ENCODE measurements around the gene CACNB1. TPM values are rescaled to one million over a fixed set of nuclear protein-coding genes. Genes with fewer than 3 reads are reported as not detected.

The CACNB1 gene
- total and polyA plus RNA-seq, 10 of the 15 experiments (the other 5 are each of a cell fraction or from before 2014, with no cell fraction given): 0.06 to 15.6 (median 6.3) TPM

DNA sequence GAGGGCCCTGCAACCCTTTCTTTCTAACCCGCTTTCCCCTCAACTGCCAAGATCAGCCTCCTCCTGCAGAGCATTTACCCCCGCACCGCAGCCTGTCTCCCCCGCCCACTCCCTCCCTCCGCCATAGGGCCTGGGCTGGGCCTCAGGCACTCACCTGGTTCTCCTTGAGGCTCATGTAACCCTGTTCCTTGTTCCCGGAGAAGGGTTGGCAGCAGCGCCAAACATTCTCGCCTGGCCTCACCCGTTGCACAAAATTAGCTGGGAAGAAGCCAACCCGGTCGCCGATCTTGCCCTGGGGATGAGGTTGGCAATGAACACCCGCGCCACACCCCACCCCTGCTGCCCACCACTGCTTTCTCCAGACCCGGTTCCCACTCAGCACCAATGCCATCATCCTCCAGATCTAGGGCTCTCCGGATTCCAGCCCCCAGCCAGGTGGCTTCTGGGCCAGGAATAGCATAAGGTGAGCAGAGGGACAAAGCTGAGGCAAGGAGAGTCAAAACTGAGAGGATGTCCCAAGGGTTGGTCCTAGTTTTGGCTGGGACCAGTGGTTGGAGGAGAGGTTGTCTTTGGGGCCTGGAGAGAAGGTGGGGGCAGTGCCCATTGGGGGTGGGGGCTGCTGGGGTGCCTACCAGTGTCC, 15.5 kb upstream of the CACNB1 start:
- BruUV-seq (replicated peaks): no TSS peak
- WGBS (ENCODE audit: insufficient coverage, insufficient replicate concordance, low lambda C conversion rate, missing lambda C conversion rate): 49% methylated on average over 16 of the region's 16 CpGs
- H3K9ac ChIP-seq (ENCODE audit: control insufficient read depth, insufficient read depth, low read length): no peak overlapping the region
- no peak overlapping the region for H3K4me2 ChIP-seq (ENCODE audit: control insufficient read depth, insufficient read depth)
- ChIA-PET SMC1A (ENCODE audit: uncharacterized antibody, unreplicated experiment) (no interaction called here), POLR2A (no interaction called here), CTCF (interaction anchor here (0.6 to 1.0 kb wide), 3 partner anchors 19 to 442 kb away, joined by 3 to 5 read pairs (median 3); no protein-coding TSS in a partner anchor), RAD21 (ENCODE audit: unreplicated experiment) (no interaction called here)
- in situ Hi-C loops (cut with MboI): no loop called here
- DNase-seq (ENCODE audit: low read depth, low spot score) (no peak), FAIRE-seq (no peak), ATAC-seq (no peak)
- no peak overlapping the region for H3K4me3 ChIP-seq
- no peak overlapping the region for H3K27ac ChIP-seq (ENCODE audit: control insufficient read depth, insufficient read depth)
- TF ChIP-seq CREB1 (IDR thresholded peaks at IDR 0.05; ENCODE audit: low read depth): no peak
- TF ChIP-seq MYC (IDR thresholded peaks at IDR 0.05; ENCODE audit: insufficient read depth, insufficient read length, insufficient replicate concordance, low read length, severe bottlenecking): no peak
- no peak for TF ChIP-seq ZNF622 (IDR thresholded peaks at IDR 0.05)
- no peak for TF ChIP-seq SIN3A (IDR thresholded peaks at IDR 0.05; ENCODE audit: low read depth, low read length)
- TF ChIP-seq, protein P1, sequence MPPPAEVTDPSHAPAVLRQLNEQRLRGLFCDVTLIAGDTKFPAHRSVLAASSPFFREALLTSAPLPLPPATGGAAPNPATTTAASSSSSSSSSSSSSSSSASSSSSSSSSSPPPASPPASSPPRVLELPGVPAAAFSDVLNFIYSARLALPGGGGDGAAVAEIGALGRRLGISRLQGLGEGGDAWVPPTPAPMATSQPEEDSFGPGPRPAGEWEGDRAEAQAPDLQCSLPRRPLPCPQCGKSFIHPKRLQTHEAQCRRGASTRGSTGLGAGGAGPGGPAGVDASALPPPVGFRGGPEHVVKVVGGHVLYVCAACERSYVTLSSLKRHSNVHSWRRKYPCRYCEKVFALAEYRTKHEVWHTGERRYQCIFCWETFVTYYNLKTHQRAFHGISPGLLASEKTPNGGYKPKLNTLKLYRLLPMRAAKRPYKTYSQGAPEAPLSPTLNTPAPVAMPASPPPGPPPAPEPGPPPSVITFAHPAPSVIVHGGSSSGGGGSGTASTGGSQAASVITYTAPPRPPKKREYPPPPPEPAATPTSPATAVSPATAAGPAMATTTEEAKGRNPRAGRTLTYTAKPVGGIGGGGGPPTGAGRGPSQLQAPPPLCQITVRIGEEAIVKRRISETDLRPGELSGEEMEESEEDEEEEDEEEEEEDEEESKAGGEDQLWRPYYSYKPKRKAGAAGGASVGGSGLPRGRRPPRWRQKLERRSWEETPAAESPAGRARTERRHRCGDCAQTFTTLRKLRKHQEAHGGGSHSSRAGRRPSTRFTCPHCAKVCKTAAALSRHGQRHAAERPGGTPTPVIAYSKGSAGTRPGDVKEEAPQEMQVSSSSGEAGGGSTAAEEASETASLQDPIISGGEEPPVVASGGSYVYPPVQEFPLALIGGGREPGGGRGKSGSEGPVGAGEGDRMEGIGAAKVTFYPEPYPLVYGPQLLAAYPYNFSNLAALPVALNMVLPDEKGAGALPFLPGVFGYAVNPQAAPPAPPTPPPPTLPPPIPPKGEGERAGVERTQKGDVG (CRISPR knock-in tag; IDR thresholded peaks at IDR 0.05): no peak
- no peak for TF ChIP-seq JUNB (IDR thresholded peaks at IDR 0.05)
- TF ChIP-seq WRNIP1 (IDR thresholded peaks at IDR 0.05; ENCODE audit: borderline replicate concordance, low read depth, low read length): no peak
- TF ChIP-seq SMAD1 (IDR thresholded peaks at IDR 0.05; ENCODE audit: low read depth, partially characterized antibody): no peak
- H4K20me1 ChIP-seq (ENCODE audit: control insufficient read depth, insufficient read depth): no peaks in the 10 kb centered on the region
- intact Hi-C loops (cut with micrococcal nuclease; ENCODE audit: unreplicated experiment): no loop called here
- H3K9me3 ChIP-seq (replicated peaks; ENCODE audit: control insufficient read depth, insufficient read depth, low read length): no peaks in the 10 kb centered on the region
- peaks cover 20% of the 10 kb centered on the region for H3K4me1 ChIP-seq (ENCODE audit: control insufficient read depth, insufficient read depth, low read length)
- peaks cover 2 to 3% of the 10 kb centered on the region in 2 experiments; a peak in 1 of 4 replicates for H3K27me3 ChIP-seq (replicated peaks in 1 of 2; ENCODE audit: control insufficient read depth in 2 of 2, insufficient read depth in 2 of 2, low read length in 1 of 2)
- H2AFZ ChIP-seq (ENCODE audit: control insufficient read depth, low read depth, low read length): no peak overlapping the region
- H3K79me2 ChIP-seq (ENCODE audit: control insufficient read depth, insufficient read depth, low read length): no peaks in the 10 kb centered on the region
- H3K36me3 ChIP-seq (ENCODE audit: control insufficient read depth in 2 of 2, insufficient read depth in 2 of 2, low read length in 1 of 2): no peaks in the 10 kb centered on the region
